HG03354 (cell line): ENCODE measurements around the gene HSP90AB1.

Experiments
- ATAC-seq: cut with Tn5 transposase; IDR thresholded peaks from one replicate; pipeline ENCODE4 v1.9.1; 2021; ENCODE audit warnings: mild to moderate bottlenecking; ENCODE audit not compliant: unreplicated experiment, poor library complexity, severe bottlenecking

Gene HSP90AB1

DNA sequence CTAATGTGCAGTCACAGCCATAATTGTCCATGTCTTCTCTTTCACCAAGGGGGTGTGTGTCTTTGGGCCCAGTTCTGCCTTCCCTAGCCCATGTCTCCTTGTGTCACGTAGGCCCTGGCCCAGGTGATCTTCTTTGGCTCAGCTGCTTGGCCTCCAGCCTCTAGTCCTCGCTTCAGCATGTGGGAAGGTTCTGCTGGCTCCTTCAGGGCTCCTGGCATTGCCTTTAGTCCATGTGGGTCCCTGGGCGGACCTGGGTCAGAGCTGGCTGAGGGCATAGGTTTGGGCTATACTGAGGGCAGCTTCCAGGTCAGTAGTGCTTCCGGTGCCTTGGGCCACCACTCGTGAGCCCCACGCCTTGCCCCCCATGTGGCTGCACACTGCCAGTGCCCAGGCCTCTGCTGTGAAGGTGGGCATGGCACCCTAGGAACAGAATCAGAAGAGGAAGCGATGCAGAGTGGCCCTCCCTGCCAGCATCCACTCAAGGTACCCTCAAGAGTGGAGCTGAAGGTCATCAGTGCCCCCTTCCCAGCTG lies 53.5 kb downstream of the HSP90AB1 start:
- no peak for ATAC-seq

DNA sequence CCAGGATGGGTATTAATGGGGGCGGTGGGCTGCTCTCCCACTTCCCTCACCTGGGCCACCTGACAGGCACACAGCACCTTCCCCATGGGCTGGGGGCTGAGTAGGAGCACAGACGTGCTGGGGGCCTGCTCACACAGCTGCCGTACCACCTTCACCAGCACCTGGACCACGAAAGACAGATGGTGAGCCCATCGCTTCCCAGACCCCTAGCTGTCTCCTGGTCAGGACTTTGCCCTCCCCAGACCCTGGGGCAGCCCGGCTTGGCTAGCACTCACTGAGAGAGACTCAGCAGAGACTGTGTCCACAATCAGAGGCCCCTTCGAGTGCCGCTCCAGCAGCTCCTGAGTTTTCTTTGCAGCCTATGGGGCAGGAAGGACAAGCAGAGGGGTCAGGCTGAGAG lies 54.2 kb downstream of the HSP90AB1 start:
- no peak for ATAC-seq

DNA sequence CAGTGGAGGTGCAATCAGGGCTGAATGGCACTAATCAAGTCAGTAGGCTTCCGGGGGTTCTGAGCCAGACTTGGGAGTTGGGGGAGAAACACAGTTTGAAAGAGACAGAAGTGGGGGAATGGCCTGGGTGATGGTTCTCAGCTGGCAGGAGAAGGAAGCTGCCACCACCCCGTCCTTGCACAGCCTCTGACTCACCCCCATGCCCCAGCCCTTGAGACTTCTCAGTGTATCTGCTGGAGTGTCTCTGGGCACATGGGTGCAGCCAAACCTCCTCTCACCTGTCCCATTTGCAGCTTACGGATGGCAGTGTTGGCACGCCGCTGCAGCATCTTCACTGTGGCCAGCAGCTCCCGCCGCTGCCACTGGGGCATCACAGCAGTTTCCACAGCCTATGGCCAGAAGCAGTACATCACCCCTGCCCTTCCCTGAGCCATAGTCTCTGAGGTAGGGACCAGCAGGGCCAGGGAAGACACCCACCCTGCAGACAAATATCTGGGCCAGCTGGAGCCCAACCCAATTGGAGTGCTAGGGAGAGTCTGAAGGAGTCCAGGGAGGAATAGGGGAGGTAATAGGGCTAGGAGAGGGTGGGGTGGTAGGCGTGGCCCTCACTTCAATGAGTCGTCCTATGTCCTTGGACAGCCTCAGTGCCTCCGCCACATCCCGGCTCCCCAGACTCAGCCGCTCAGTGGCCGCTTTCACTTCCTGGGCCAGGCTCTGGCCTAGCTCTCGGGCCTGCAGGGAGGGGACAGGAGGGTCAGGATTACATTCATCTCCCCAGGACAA lies 55.1 kb downstream of the HSP90AB1 start:
- no peak for ATAC-seq

DNA sequence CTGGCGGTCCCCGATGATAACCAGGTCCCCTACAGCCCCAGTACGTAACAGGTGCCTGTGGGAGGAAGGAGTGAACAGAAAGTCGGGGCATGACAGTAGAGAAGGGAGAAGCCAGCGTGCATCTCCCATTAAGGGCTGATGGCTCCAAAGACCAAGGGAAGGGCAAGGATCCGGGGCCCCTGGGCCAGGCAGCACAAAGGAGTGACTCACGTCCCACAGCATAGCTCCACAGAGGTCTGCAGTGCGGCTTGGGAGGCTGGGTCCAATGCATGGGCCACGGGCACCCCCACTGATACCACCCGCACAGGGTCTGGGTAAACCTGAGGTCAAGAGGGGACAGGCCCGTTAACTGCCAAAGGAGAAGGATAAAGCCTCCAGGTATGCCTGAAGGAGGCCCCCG lies 56.0 kb downstream of the HSP90AB1 start:
- no peak for ATAC-seq
